ENCODE measurements around the gene POLDIP2. TPM values are rescaled to one million over a fixed set of nuclear protein-coding genes. Genes with fewer than 3 reads are reported as not detected.

Gene POLDIP2
- total and polyA plus RNA-seq, 9 of the 15 experiments (the other 6 are each of a cell fraction or from before 2014, with no cell fraction given) = 22.0 to 137 (median 104) TPM

GRCh38 chr17:28404812-28405570 lies 47.7 kb upstream of the POLDIP2 start (continued):
- no peak for TF ChIP-seq TEAD2 (tag; IDR thresholded peaks at IDR 0.05)
- TF ChIP-seq MNT (conservative IDR thresholded peaks at IDR 0.05) = no peak
- no peak for TF ChIP-seq SOX6 (IDR thresholded peaks at IDR 0.05)
- no peak for TF ChIP-seq THRB (CRISPR knock-in tag; conservative IDR thresholded peaks at IDR 0.05)
- no peak for TF ChIP-seq ERF (CRISPR knock-in tag; IDR thresholded peaks at IDR 0.05)
- TF ChIP-seq, protein P1, sequence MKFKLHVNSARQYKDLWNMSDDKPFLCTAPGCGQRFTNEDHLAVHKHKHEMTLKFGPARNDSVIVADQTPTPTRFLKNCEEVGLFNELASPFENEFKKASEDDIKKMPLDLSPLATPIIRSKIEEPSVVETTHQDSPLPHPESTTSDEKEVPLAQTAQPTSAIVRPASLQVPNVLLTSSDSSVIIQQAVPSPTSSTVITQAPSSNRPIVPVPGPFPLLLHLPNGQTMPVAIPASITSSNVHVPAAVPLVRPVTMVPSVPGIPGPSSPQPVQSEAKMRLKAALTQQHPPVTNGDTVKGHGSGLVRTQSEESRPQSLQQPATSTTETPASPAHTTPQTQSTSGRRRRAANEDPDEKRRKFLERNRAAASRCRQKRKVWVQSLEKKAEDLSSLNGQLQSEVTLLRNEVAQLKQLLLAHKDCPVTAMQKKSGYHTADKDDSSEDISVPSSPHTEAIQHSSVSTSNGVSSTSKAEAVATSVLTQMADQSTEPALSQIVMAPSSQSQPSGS (CRISPR knock-in tag; IDR thresholded peaks at IDR 0.05) = no peak
- TF ChIP-seq FOXJ3 (CRISPR knock-in tag; IDR thresholded peaks at IDR 0.05) = no peak
- TF ChIP-seq PRDM10 (IDR thresholded peaks at IDR 0.05; ENCODE audit: partially characterized antibody) = no peak
- TF ChIP-seq, protein P2, sequence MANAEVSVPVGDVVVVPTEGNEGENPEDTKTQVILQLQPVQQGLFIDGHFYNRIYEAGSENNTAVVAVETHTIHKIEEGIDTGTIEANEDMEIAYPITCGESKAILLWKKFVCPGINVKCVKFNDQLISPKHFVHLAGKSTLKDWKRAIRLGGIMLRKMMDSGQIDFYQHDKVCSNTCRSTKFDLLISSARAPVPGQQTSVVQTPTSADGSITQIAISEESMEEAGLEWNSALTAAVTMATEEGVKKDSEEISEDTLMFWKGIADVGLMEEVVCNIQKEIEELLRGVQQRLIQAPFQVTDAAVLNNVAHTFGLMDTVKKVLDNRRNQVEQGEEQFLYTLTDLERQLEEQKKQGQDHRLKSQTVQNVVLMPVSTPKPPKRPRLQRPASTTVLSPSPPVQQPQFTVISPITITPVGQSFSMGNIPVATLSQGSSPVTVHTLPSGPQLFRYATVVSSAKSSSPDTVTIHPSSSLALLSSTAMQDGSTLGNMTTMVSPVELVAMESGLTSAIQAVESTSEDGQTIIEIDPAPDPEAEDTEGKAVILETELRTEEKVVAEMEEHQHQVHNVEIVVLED (CRISPR knock-in tag; IDR thresholded peaks at IDR 0.05) = no peak
- no peak for TF ChIP-seq TOE1 (IDR thresholded peaks at IDR 0.05; ENCODE audit: borderline replicate concordance)
- TF ChIP-seq TOE1 (CRISPR knock-in tag; IDR thresholded peaks at IDR 0.05; ENCODE audit: borderline replicate concordance, low read depth) = no peak
- TF ChIP-seq KAT2B (IDR thresholded peaks at IDR 0.05; ENCODE audit: low read depth, low read length) = no peak
- TF ChIP-seq EWSR1 (IDR thresholded peaks at IDR 0.05; ENCODE audit: borderline replicate concordance, low read depth, partially characterized antibody) = no peak
- TF ChIP-seq, protein P3, sequence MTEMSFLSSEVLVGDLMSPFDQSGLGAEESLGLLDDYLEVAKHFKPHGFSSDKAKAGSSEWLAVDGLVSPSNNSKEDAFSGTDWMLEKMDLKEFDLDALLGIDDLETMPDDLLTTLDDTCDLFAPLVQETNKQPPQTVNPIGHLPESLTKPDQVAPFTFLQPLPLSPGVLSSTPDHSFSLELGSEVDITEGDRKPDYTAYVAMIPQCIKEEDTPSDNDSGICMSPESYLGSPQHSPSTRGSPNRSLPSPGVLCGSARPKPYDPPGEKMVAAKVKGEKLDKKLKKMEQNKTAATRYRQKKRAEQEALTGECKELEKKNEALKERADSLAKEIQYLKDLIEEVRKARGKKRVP (CRISPR knock-in tag; IDR thresholded peaks at IDR 0.05) = no peak

Measured in K562 (cell line).